Hepatocyte (in vitro differentiated cells): ENCODE data around the gene MGMT. TPM values are rescaled to one million over a fixed set of nuclear protein-coding genes. Genes with fewer than 3 reads are reported as not detected.

ENCODE experiments used
- DNase-seq: peaks from one replicate; pipeline ENCODE4 v3.0.0-alpha.2; 2016; ENCODE audit warnings: low spot score
- H2AFZ ChIP-seq: fragments of 200-600 bp; sonication (generic); 2 replicates; pipeline ENCODE4 v1.6.0; 2016; ENCODE audit warnings: antibody characterized with exemption, mild to moderate bottlenecking
- H3K27ac ChIP-seq: fragments of 200-600 bp; sonication (generic); 2 replicates; pipeline ENCODE4 v1.5.1; 2016; ENCODE audit warnings: mild to moderate bottlenecking
- H3K27me3 ChIP-seq: fragments of 200-600 bp; sonication (generic); 2 replicates; pipeline ENCODE4 v1.6.1; 2016
- H3K36me3 ChIP-seq: fragments of 200-600 bp; sonication (generic); replicated peaks from 2 replicates; pipeline ENCODE4 v1.5.1; 2016; ENCODE audit warnings: low read depth; ENCODE audit not compliant: insufficient read depth
- H3K4me1 ChIP-seq: fragments of 200-600 bp; sonication (generic); 2 replicates; pipeline ENCODE4 v1.5.1; 2016; ENCODE audit warnings: mild to moderate bottlenecking, moderate library complexity; ENCODE audit not compliant: insufficient read depth
- H3K4me2 ChIP-seq: fragments of 200-600 bp; sonication (generic); 2 replicates; pipeline ENCODE4 v1.6.0; 2016
- H3K4me3 ChIP-seq: fragments of 200-600 bp; sonication (generic); 2 replicates; pipeline ENCODE4 v1.5.1; 2016; ENCODE audit warnings: mild to moderate bottlenecking
- H3K79me2 ChIP-seq: fragments of 200-600 bp; sonication (generic); 2 replicates; pipeline ENCODE4 v1.6.0; 2017; ENCODE audit warnings: mild to moderate bottlenecking
- H3K9me2 ChIP-seq: fragments of 200-600 bp; sonication (generic); replicated peaks from 2 replicates; pipeline ENCODE4 v1.6.0; 2017; ENCODE audit warnings: mild to moderate bottlenecking; ENCODE audit not compliant: insufficient read depth
- H3K9me3 ChIP-seq: fragments of 200-600 bp; sonication (generic); 2 replicates; pipeline ENCODE4 v1.5.1; 2016; ENCODE audit warnings: low read depth, mild to moderate bottlenecking
- H4K20me1 ChIP-seq: fragments of 200-600 bp; sonication (generic); 2 replicates; pipeline ENCODE4 v1.6.0; 2016; ENCODE audit warnings: mild to moderate bottlenecking; ENCODE audit not compliant: insufficient read depth, poor library complexity, severe bottlenecking
- CTCF ChIP-seq: fragments of 200-600 bp; sonication (generic); IDR thresholded peaks from 2 replicates; pipeline ENCODE4 v1.5.1; 2016; ENCODE audit warnings: antibody characterized with exemption, mild to moderate bottlenecking; ENCODE audit not compliant: poor library complexity
- EZH2 ChIP-seq: fragments of 200-600 bp; sonication (generic); IDR thresholded peaks from 2 replicates; pipeline ENCODE4 v1.6.1; 2016; ENCODE audit warnings: antibody characterized with exemption, mild to moderate bottlenecking, borderline replicate concordance
- EZH2phosphoT487 ChIP-seq: fragments of 200-600 bp; sonication (generic); IDR thresholded peaks from one replicate; pipeline ENCODE4 v1.6.1; 2018; ENCODE audit warnings: antibody characterized with exemption, mild to moderate bottlenecking, low read depth, moderate library complexity; ENCODE audit not compliant: unreplicated experiment, severe bottlenecking
- WGBS: methylation state at CpG from one replicate; pipeline ENCODE4 v1.1.6; 2016; ENCODE audit warnings: low lambda C conversion rate; ENCODE audit errors: missing lambda C conversion rate; 5-methylcytosine and 5-hydroxymethylcytosine counted together
- polyA plus RNA-seq: library from polyadenylated mRNA; unstranded; fragments of >200 nt; fragmentation: Nextera tagmentation; extraction: Ambion mirVana; gene quantifications from 2 replicates; pipeline ENCODE4 v1.2.1, GENCODE V29; 2016
- total RNA-seq: library from RNA; depleted of rRNA; stranded (reverse); fragments of >200 nt; gene quantifications from 2 replicates; pipeline ENCODE4 v1.2.3, GENCODE V29; 2014

MGMT gene
- total and polyA plus RNA-seq, 2 experiments from 2014 or later = 41.5 to 41.9 TPM

GRCh38 chr10:129784891-129785290 lies 317.9 kb downstream of the MGMT start:
- Histone ChIP-seq H4K20me1 (no peaks in the 10 kb centered on the region), H3K4me2 (no peak overlapping the region), H3K36me3 (no peaks in the 10 kb centered on the region), H3K9me2 (no peaks in the 10 kb centered on the region), H3K27ac (no peak overlapping the region), H3K4me1 (no peaks in the 10 kb centered on the region), H3K79me2 (no peaks in the 10 kb centered on the region), H3K4me3 (no peak overlapping the region), H2AFZ (no peak overlapping the region), H3K27me3 (no peaks in the 10 kb centered on the region), H3K9me3 (no peaks in the 10 kb centered on the region)
- WGBS = 82% methylated on average over 13 of the region's 13 CpGs
- TF ChIP-seq CTCF (no peak), EZH2 (no peak), EZH2phosphoT487 (no peak)
- no peak for DNase-seq

GRCh38 chr10:129785536-129785981 lies 318.5 kb downstream of the MGMT start:
- H3K9me2 ChIP-seq = no peaks in the 10 kb centered on the region
- no peak overlapping the region for H3K4me3 ChIP-seq
- DNase-seq = no peak
- no peaks in the 10 kb centered on the region for H3K4me1 ChIP-seq
- H4K20me1 ChIP-seq = no peaks in the 10 kb centered on the region
- H3K9me3 ChIP-seq = no peaks in the 10 kb centered on the region
- no peak overlapping the region for H3K27ac ChIP-seq
- H3K4me2 ChIP-seq = no peak overlapping the region
- no peaks in the 10 kb centered on the region for H3K79me2 ChIP-seq
- no peak overlapping the region for H2AFZ ChIP-seq
- TF ChIP-seq CTCF = no peak
- TF ChIP-seq EZH2phosphoT487 = no peak
- TF ChIP-seq EZH2 = no peak
- 85% methylated on average over 15 of the region's 16 CpGs for WGBS
- no peaks in the 10 kb centered on the region for H3K27me3 ChIP-seq
- no peaks in the 10 kb centered on the region for H3K36me3 ChIP-seq

GRCh38 chr10:129786216-129786615 lies 319.2 kb downstream of the MGMT start:
- Histone ChIP-seq H3K36me3 (no peaks in the 10 kb centered on the region), H3K4me1 (no peaks in the 10 kb centered on the region), H3K4me2 (no peak overlapping the region), H3K9me2 (no peaks in the 10 kb centered on the region), H3K79me2 (no peaks in the 10 kb centered on the region), H2AFZ (no peak overlapping the region), H3K4me3 (no peak overlapping the region), H3K27ac (no peak overlapping the region), H3K9me3 (no peaks in the 10 kb centered on the region), H3K27me3 (no peaks in the 10 kb centered on the region), H4K20me1 (no peaks in the 10 kb centered on the region)
- 70% methylated on average over 10 of the region's 10 CpGs for WGBS
- DNase-seq = no peak
- TF ChIP-seq EZH2phosphoT487 = no peak
- no peak for TF ChIP-seq CTCF
- no peak for TF ChIP-seq EZH2

GRCh38 chr10:129787557-129787956 lies 320.5 kb downstream of the MGMT start:
- Histone ChIP-seq H3K9me3 (no peaks in the 10 kb centered on the region), H3K9me2 (no peaks in the 10 kb centered on the region), H3K27me3 (no peaks in the 10 kb centered on the region), H3K4me2 (no peak overlapping the region), H2AFZ (no peak overlapping the region), H3K27ac (no peak overlapping the region), H3K4me3 (no peak overlapping the region), H3K79me2 (no peaks in the 10 kb centered on the region), H4K20me1 (no peaks in the 10 kb centered on the region), H3K36me3 (no peaks in the 10 kb centered on the region), H3K4me1 (no peaks in the 10 kb centered on the region)
- no peak for DNase-seq
- 82% methylated on average over 5 of the region's 5 CpGs for WGBS
- TF ChIP-seq EZH2phosphoT487 (no peak), CTCF (no peak)
